Panc1 (cell line): ENCODE measurements around the gene BRWD1. TPM values are rescaled to one million over a fixed set of nuclear protein-coding genes. Genes with fewer than 3 reads are reported as not detected.

Experiments used
- ATAC-seq: fragments of 200-7000 bp; cut with Tn5 transposase; 2 replicates; pipeline ENCODE4 v1.9.1; 2020; ENCODE audit warnings: mild to moderate bottlenecking, moderate library complexity
- BruUV-seq: library from RNA; stranded (reverse); fragments of 400-500 nt; replicated peaks from 2 replicates; lab custom pipeline; 2021; lab: Mats Ljungman, UMichigan
- CTCF ChIA-PET: fragments of 300-600 bp; sonication (Branson Sonifier 250); formaldehyde crosslinking; loops from one replicate; lab custom pipeline; 2022; ENCODE audit warnings: antibody characterized with exemption; lab: Charles Lee
- POLR2A ChIA-PET: fragments of 300-600 bp; sonication (Branson Sonifier 250); formaldehyde crosslinking; loops from one replicate; lab custom pipeline; 2022; ENCODE audit warnings: antibody characterized with exemption; lab: Charles Lee
- DNase-seq: peaks from one replicate; pipeline ENCODE4 v3.0.0-alpha.2; 2010; ENCODE audit warnings: low read depth, low spot score
- H3K27ac ChIP-seq: 2 replicates; pipeline ENCODE4 v1.5.1; 2011; ENCODE audit warnings: mild to moderate bottlenecking, low read length, inconsistent platforms
- H3K27me3 ChIP-seq: fragments of 200-500 bp; sonication (Bioruptor generic); 2 replicates; pipeline ENCODE4 v1.6.0; 2014; ENCODE audit warnings: low read length, inconsistent platforms; ENCODE audit not compliant: control insufficient read depth, insufficient read depth
- H3K36me3 ChIP-seq: fragments of 200-500 bp; sonication (Bioruptor generic); 2 replicates; pipeline ENCODE4 v1.5.1; 2014; ENCODE audit warnings: inconsistent platforms, mild to moderate bottlenecking, low read length, moderate library complexity; ENCODE audit not compliant: control insufficient read depth, insufficient read depth
- H3K4me1 ChIP-seq: 2 replicates; pipeline ENCODE4 v1.5.1; 2011; ENCODE audit warnings: inconsistent platforms, mild to moderate bottlenecking, low read length, moderate library complexity; ENCODE audit not compliant: control insufficient read depth, insufficient read depth
- H3K4me3 ChIP-seq, 2 experiments: 2 replicates each; pipeline ENCODE4 v1.5.1; 2011 to 2012; ENCODE audit warnings: low read depth in 2 of 2, low read length in 2 of 2, mild to moderate bottlenecking in 2 of 2, inconsistent platforms in 1 of 2, moderate library complexity in 1 of 2
- H3K9me3 ChIP-seq: fragments of 200-500 bp; sonication (Bioruptor generic); 2 replicates; pipeline ENCODE4 v1.5.1; 2014; ENCODE audit warnings: low read depth, mild to moderate bottlenecking, inconsistent platforms, low read length, moderate library complexity; ENCODE audit not compliant: control insufficient read depth, insufficient read depth
- POLR2AphosphoS5 ChIP-seq: IDR thresholded peaks from 2 replicates; pipeline ENCODE4 v1.6.1; 2012; ENCODE audit warnings: mild to moderate bottlenecking, low read depth, low read length, moderate library complexity
- SIN3A ChIP-seq: IDR thresholded peaks from 2 replicates; pipeline ENCODE4 v1.6.1; 2012; ENCODE audit warnings: low read depth, mild to moderate bottlenecking, low read length, moderate library complexity, borderline replicate concordance; ENCODE audit not compliant: insufficient read depth
- TCF7L2 ChIP-seq: IDR thresholded peaks from 2 replicates; pipeline ENCODE4 v1.6.1; 2011; ENCODE audit warnings: mild to moderate bottlenecking, low read depth, low read length, inconsistent platforms
- in situ Hi-C: cut with HindIII; loops from 2 replicates; pipeline ENCODE4 v1.10.0; 2016; ENCODE audit warnings: low sequenced_read_pairs, low pct_unique_long_range_greater_than_20kb
- intact Hi-C: fragments of 100-400 bp; cut with micrococcal nuclease; formaldehyde crosslinking; loops from one replicate; pipeline ENCODE4 v1.10.0; 2022; ENCODE audit not compliant: unreplicated experiment
- total RNA-seq: library from RNA; stranded (reverse); gene quantifications from one replicate; pipeline ENCODE4 v1.2.1, GENCODE V29; 2021; ENCODE audit not compliant: unreplicated experiment
- TF ChIP-seq, protein P1 (sequence below), 2 experiments: IDR thresholded peaks; 2 replicates each; pipeline ENCODE4 v1.6.1; 2011 to 2012; ENCODE audit warnings: low read depth in 2 of 2, control low read depth in 1 of 2, low read length in 1 of 2, mild to moderate bottlenecking in 1 of 2, moderate library complexity in 1 of 2; ENCODE audit not compliant: insufficient read depth in 1 of 2
- TF ChIP-seq, protein P2 (sequence below): fragments of 450-650 bp; IDR thresholded peaks from 2 replicates; pipeline ENCODE4 v1.5.1; 2017; ENCODE audit warnings: mild to moderate bottlenecking

BRWD1 gene
- total RNA-seq, 1 experiment from 2014 or later: 26.2 TPM

DNA sequence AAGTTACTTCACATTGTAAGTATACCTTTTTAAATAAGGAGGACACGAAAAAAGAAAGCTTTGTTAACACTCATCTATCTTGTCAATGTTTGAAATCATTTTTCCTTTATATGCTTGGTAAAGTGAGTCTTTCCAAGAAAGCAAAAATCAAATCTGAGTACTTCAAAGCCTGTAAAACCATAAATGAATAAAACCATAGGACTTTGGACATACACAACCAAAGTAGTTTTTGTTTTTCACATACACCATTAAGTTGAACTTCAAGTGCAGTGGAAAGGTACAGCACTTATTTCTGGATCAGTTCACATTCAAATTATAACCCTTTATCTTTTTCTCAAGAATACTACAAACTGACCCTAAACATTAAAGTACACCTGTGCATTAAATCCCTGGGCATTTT, 120.1 kb downstream of the BRWD1 start:
- TF ChIP-seq SIN3A (no peak), POLR2AphosphoS5 (no peak), TCF7L2 (no peak)
- TF ChIP-seq, protein P1, sequence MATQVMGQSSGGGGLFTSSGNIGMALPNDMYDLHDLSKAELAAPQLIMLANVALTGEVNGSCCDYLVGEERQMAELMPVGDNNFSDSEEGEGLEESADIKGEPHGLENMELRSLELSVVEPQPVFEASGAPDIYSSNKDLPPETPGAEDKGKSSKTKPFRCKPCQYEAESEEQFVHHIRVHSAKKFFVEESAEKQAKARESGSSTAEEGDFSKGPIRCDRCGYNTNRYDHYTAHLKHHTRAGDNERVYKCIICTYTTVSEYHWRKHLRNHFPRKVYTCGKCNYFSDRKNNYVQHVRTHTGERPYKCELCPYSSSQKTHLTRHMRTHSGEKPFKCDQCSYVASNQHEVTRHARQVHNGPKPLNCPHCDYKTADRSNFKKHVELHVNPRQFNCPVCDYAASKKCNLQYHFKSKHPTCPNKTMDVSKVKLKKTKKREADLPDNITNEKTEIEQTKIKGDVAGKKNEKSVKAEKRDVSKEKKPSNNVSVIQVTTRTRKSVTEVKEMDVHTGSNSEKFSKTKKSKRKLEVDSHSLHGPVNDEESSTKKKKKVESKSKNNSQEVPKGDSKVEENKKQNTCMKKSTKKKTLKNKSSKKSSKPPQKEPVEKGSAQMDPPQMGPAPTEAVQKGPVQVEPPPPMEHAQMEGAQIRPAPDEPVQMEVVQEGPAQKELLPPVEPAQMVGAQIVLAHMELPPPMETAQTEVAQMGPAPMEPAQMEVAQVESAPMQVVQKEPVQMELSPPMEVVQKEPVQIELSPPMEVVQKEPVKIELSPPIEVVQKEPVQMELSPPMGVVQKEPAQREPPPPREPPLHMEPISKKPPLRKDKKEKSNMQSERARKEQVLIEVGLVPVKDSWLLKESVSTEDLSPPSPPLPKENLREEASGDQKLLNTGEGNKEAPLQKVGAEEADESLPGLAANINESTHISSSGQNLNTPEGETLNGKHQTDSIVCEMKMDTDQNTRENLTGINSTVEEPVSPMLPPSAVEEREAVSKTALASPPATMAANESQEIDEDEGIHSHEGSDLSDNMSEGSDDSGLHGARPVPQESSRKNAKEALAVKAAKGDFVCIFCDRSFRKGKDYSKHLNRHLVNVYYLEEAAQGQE (IDR thresholded peaks at IDR 0.05; ENCODE audit: insufficient read depth in 1 of 2, low read depth in 2 of 2, low read length in 1 of 2): no peak
- TF ChIP-seq, protein P2, sequence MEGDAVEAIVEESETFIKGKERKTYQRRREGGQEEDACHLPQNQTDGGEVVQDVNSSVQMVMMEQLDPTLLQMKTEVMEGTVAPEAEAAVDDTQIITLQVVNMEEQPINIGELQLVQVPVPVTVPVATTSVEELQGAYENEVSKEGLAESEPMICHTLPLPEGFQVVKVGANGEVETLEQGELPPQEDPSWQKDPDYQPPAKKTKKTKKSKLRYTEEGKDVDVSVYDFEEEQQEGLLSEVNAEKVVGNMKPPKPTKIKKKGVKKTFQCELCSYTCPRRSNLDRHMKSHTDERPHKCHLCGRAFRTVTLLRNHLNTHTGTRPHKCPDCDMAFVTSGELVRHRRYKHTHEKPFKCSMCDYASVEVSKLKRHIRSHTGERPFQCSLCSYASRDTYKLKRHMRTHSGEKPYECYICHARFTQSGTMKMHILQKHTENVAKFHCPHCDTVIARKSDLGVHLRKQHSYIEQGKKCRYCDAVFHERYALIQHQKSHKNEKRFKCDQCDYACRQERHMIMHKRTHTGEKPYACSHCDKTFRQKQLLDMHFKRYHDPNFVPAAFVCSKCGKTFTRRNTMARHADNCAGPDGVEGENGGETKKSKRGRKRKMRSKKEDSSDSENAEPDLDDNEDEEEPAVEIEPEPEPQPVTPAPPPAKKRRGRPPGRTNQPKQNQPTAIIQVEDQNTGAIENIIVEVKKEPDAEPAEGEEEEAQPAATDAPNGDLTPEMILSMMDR: no peak
- no peaks in the 10 kb centered on the region for H3K4me1 ChIP-seq
- ATAC-seq: no peak
- in situ Hi-C loops: no loop called here
- H3K36me3 ChIP-seq: peaks cover 21% of the 10 kb centered on the region
- no peak overlapping the region for H3K4me3 ChIP-seq
- H3K9me3 ChIP-seq: no peaks in the 10 kb centered on the region
- CTCF ChIA-PET: no interaction called here
- no TSS peak for BruUV-seq
- no peaks in the 10 kb centered on the region for H3K27me3 ChIP-seq
- no peak overlapping the region for H3K27ac ChIP-seq
- intact Hi-C loops: no loop called here
- DNase-seq: no peak
- POLR2A ChIA-PET: no interaction called here

DNA sequence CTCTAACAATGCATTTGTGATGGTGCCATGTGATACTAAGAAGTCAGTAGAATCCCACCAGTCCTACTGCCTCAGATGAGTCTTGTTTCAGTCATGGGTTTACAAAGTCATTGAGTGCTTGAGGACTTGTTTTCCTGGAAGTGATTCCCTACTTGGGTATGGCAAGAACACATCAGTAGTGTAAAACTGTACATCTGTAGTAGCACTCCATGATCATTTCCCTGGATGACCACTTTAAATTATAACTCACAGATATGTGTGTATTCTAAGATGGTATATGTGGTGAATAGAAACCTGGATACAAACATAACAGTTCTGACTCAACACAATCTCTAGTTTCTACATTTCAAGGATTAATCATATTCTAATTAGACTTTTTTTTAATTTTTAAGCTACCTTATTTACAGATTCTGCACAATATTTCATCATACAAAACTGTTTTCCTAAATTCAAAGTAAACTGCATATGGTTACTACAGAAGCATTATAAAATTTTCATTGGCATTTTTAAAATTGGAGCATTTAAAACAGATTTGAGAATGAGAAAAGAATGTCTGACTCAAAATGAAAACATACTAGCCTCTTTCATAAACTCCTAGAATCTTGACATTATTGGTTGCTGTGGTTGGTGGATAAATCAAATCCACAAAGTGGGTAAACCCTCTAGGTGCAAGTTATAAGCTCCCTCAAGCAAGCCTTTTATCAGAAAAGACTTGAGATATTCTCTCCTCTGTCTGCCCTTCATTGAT, 123.4 kb downstream of the BRWD1 start:
- in situ Hi-C loops (no loop called here), intact Hi-C loops (no loop called here)
- no peak for DNase-seq
- ATAC-seq: no peak
- POLR2A ChIA-PET: no interaction called here
- no TSS peak for BruUV-seq
- Histone ChIP-seq H3K9me3 (no peaks in the 10 kb centered on the region), H3K27me3 (no peaks in the 10 kb centered on the region), H3K27ac (no peak overlapping the region), H3K4me1 (peaks cover under 1% of the 10 kb centered on the region; the same call in 1 of the 2 replicates), H3K36me3 (peaks cover 4% of the 10 kb centered on the region), H3K4me3 (no peak overlapping the region)
- TF ChIP-seq, protein P1 (IDR thresholded peaks at IDR 0.05; ENCODE audit: insufficient read depth in 1 of 2, low read depth in 2 of 2, low read length in 1 of 2): no peak
- TF ChIP-seq POLR2AphosphoS5 (no peak), SIN3A (no peak), TCF7L2 (no peak)
- TF ChIP-seq, protein P2: no peak
- CTCF ChIA-PET: no interaction called here
